ENCODE data around the gene SORT1.

The SORT1 gene

DNA sequence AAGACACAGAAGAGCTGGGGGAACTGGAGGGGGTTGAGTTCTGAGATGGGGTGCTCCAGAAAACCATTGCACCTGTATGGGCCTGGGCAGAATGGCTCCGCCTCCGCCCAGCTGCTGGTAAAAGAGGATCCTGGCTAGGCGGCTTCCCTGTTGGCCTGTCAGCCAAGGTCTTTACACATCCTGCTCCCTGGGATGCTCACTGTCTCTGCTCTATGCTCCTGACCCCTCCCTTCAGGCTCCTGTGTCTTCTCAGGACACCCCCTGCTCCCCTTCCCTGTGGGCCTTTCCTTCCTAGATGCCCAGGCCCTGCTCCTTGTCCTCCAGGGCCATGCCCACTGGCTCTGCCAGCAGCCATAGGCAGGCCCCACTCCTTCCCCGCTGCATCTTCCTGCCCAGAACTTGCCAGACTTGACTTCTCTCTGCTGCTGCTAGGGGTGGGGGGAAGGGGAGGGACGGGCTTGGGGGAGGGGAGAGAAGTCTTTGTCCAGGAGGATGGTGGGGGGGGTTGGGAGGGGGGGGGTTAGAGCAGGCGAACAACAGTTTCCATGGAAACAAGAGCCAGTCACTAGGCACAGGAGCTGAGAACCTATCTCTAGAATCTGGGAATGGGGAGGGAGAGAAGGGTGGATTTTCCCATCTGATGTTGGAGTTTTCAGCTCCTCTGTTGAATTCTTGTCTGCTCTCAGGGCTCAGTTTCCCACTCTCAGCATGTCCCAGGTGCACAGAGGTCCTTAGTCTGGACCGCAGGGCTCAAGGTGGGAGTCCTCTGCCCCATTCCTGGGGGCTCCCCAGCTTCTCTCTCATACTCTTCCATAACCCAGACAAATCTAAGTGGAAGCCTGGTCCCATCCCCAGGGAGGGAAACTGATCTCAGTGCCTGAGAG lies 137.8 kb downstream of the SORT1 start:
- DNase-seq (ENCODE audit: low spot score), result no peak
